Prostate gland (tissue), 2 donors: ENCODE measurements around the gene MAML3. TPM values are rescaled to one million over a fixed set of nuclear protein-coding genes. Genes with fewer than 3 reads are reported as not detected.
A peak's percentile ranks its signal among the peaks of the same experiment; 100 is the strongest.

ENCODE experiments used
- DNase-seq: peaks from one replicate; pipeline ENCODE4 v3.0.0-alpha.2; 2019; ENCODE audit warnings: low spot score
- H3K27ac ChIP-seq, 2 donors: fragments of 200-600 bp; sonication (generic); 2 replicates each; pipeline ENCODE4 v1.5.1; 2017 to 2019
- H3K27me3 ChIP-seq: fragments of 200-600 bp; sonication (generic); replicated peaks from 2 replicates; pipeline ENCODE4 v1.5.1; 2019; ENCODE audit not compliant: insufficient read depth
- H3K36me3 ChIP-seq, 2 donors: fragments of 200-600 bp; sonication (generic); 1 replicate in 1 of 2; 2 replicates in 1 of 2; pipeline versions ENCODE4 v1.5.1 to v1.8.1; 2017 to 2019
- H3K4me1 ChIP-seq: fragments of 200-600 bp; sonication (generic); replicated peaks from 2 replicates; pipeline ENCODE4 v1.5.1; 2019
- H3K4me3 ChIP-seq, 2 donors: fragments of 200-600 bp; sonication (generic); 2 replicates each; pipeline ENCODE4 v1.5.1; 2017 to 2019
- H3K9me3 ChIP-seq: fragments of 200-600 bp; sonication (generic); 2 replicates; pipeline ENCODE4 v1.5.1; 2017
- CTCF ChIP-seq, 4 experiments: fragments of 200-600 bp in 2 of 4; fragments of 450-650 bp in 2 of 4; sonication (generic) in 2 of 4; IDR thresholded peaks; 1 replicate in 3 of 4; 2 replicates in 1 of 4; pipeline ENCODE4 v1.5.1; 2016 to 2019; ENCODE audit warnings: antibody characterized with exemption in 4 of 4, mild to moderate bottlenecking in 2 of 4, moderate library complexity in 2 of 4
- POLR2A ChIP-seq: fragments of 450-650 bp; IDR thresholded peaks from one replicate; pipeline ENCODE4 v1.6.1; 2016; ENCODE audit warnings: antibody characterized with exemption, mild to moderate bottlenecking
- POLR2AphosphoS5 ChIP-seq: sonication (generic); formaldehyde crosslinking; IDR thresholded peaks from one replicate; pipeline ENCODE4 v1.6.1; 2017; ENCODE audit warnings: antibody characterized with exemption
- WGBS: methylation state at CpG from one replicate; pipeline ENCODE4 v1.1.5; 2018; 5-methylcytosine and 5-hydroxymethylcytosine counted together
- intact Hi-C: fragments of 100-400 bp; cut with DNase I; formaldehyde crosslinking; loops from one replicate; pipeline ENCODE4 v1.14.2; 2022
- total RNA-seq, 2 donors: library from RNA; depleted of rRNA; stranded (reverse); fragments of >200 nt; gene quantifications; one replicate each; pipeline ENCODE4 v1.1.0, GENCODE V29; 2016

Gene MAML3
- total RNA-seq, 2 donors from 2014 or later: 15.0 to 30.6 TPM

- no peak for DNase-seq
- intact Hi-C loops: no loop called here
- 96% methylated on average over 6 of the region's 6 CpGs for WGBS
- H3K4me1 ChIP-seq: no peaks in the 10 kb centered on the region
- H3K27ac ChIP-seq: no peak overlapping the region
- no peak overlapping the region for H3K4me3 ChIP-seq
- no peaks in the 10 kb centered on the region for H3K36me3 ChIP-seq
- H3K9me3 ChIP-seq: no peaks in the 10 kb centered on the region
- no peaks in the 10 kb centered on the region for H3K27me3 ChIP-seq
- TF ChIP-seq POLR2A (no peak), POLR2AphosphoS5 (no peak), CTCF (IDR thresholded peaks at IDR 0.05) (no peak)
These were observed 27.7 kb downstream of the MAML3 start for GRCh38 chr4:140126261-140126660.

GRCh38 chr4:140125374-140125773 lies 28.6 kb downstream of the MAML3 start:
- WGBS: 86% methylated on average over 2 of the region's 2 CpGs
- no peak overlapping the region for H3K4me3 ChIP-seq
- H3K36me3 ChIP-seq: no peaks in the 10 kb centered on the region
- TF ChIP-seq POLR2A: no peak
- TF ChIP-seq POLR2AphosphoS5: no peak
- no peak for TF ChIP-seq CTCF (IDR thresholded peaks at IDR 0.05)
- H3K4me1 ChIP-seq: no peaks in the 10 kb centered on the region
- no peaks in the 10 kb centered on the region for H3K9me3 ChIP-seq
- intact Hi-C loops: no loop called here
- no peaks in the 10 kb centered on the region for H3K27me3 ChIP-seq
- H3K27ac ChIP-seq: no peak overlapping the region
- no peak for DNase-seq

- 77% methylated on average over 8 of the region's 8 CpGs for WGBS
- no peaks in the 10 kb centered on the region for H3K4me1 ChIP-seq
- TF ChIP-seq POLR2A (no peak), CTCF (IDR thresholded peaks at IDR 0.05) (no peak), POLR2AphosphoS5 (no peak)
- H3K27ac ChIP-seq: peak overlapping the region in 1 of 2 donors; percentile 43
- intact Hi-C loops: no loop called here
- no peak overlapping the region for H3K4me3 ChIP-seq
- no peaks in the 10 kb centered on the region for H3K36me3 ChIP-seq
- no peaks in the 10 kb centered on the region for H3K9me3 ChIP-seq
- H3K27me3 ChIP-seq: no peaks in the 10 kb centered on the region
- no peak for DNase-seq
These were observed 30.2 kb downstream of the MAML3 start for GRCh38 chr4:140123666-140124377.

- Histone ChIP-seq H3K27ac (peak overlapping the region in 1 of 2 donors; percentile 43), H3K36me3 (no peaks in the 10 kb centered on the region), H3K9me3 (no peaks in the 10 kb centered on the region), H3K4me1 (no peaks in the 10 kb centered on the region), H3K27me3 (no peaks in the 10 kb centered on the region), H3K4me3 (no peak overlapping the region)
- WGBS: 45% methylated on average over 1 of the region's 1 CpG
- DNase-seq: no peak
- TF ChIP-seq CTCF (IDR thresholded peaks at IDR 0.05) (no peak), POLR2AphosphoS5 (peak; percentile 3)
- intact Hi-C loops: no loop called here
These were observed 31.1 kb downstream of the MAML3 start for GRCh38 chr4:140122891-140123290.

- Histone ChIP-seq H3K27me3 (no peaks in the 10 kb centered on the region), H3K9me3 (no peaks in the 10 kb centered on the region), H3K27ac (no peak overlapping the region), H3K4me1 (no peaks in the 10 kb centered on the region), H3K4me3 (no peak overlapping the region), H3K36me3 (no peaks in the 10 kb centered on the region)
- TF ChIP-seq POLR2A (no peak), CTCF (IDR thresholded peaks at IDR 0.05) (no peak), POLR2AphosphoS5 (no peak)
- no peak for DNase-seq
- intact Hi-C loops: no loop called here
- WGBS: 84% methylated on average over 3 of the region's 3 CpGs
These were observed 32.3 kb downstream of the MAML3 start for GRCh38 chr4:140121646-140122045.
